Measurements from ENCODE around the gene AMPD1.

- no peak for TF ChIP-seq CTCF (IDR thresholded peaks at IDR 0.05; ENCODE audit: low read length)
- no peak for TF ChIP-seq EZH2 (optimal IDR thresholded peaks at IDR 0.05; ENCODE audit: low read depth, low read length)
These were observed 28.4 kb downstream of the AMPD1 start for GRCh38 chr1:114666954-114667353.
